ENCODE results near the gene SLC7A14. TPM values are rescaled to one million over a fixed set of nuclear protein-coding genes. Genes with fewer than 3 reads are reported as not detected.

SLC7A14 gene
- total RNA-seq, 1 donor from 2014 or later = 0.07 TPM

GRCh38 chr3:170631755-170632488, 46.0 kb upstream of the SLC7A14 start:
- H3K27ac Mint-ChIP-seq (ENCODE audit: unreplicated experiment) = no peak overlapping the region
- H3K9me3 Mint-ChIP-seq = no peaks in the 10 kb centered on the region
- TF ChIP-seq CTCF (conservative IDR thresholded peaks at IDR 0.05) = no peak
- peaks cover 3% of the 10 kb centered on the region for H3K27me3 Mint-ChIP-seq (ENCODE audit: low read depth)
- no peak for DNase-seq (ENCODE audit: low read depth, low spot score)
- H3K4me3 Mint-ChIP-seq = no peak overlapping the region
- peaks cover 31% of the 10 kb centered on the region for H3K4me1 Mint-ChIP-seq
- H3K36me3 Mint-ChIP-seq (ENCODE audit: low read depth) = no peaks in the 10 kb centered on the region

DNA sequence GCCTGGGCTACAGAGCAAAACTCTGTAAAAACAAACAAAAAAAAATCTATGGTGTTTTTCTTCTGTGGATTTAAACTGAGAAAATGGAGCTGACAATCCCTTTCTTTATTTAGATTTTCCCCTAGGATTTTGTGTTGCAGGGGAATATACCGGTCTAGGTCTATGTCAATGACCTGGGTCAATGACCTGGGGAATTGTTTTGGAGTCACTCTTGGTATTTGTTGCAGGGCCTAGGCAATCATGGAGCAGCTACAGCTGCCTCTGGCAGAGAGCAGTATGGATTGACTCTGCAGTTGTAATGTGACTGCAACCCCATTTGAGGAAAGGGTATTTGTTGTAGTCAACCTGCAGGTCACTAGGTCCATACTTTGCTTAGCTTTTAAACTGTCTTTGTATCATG, 37.6 kb upstream of the SLC7A14 start:
- TF ChIP-seq CTCF (conservative IDR thresholded peaks at IDR 0.05) = no peak
- DNase-seq (ENCODE audit: low read depth, low spot score) = no peak
- no peak overlapping the region for H3K27ac Mint-ChIP-seq (ENCODE audit: unreplicated experiment)
- peaks cover 2% of the 10 kb centered on the region for H3K36me3 Mint-ChIP-seq (ENCODE audit: low read depth)
- no peaks in the 10 kb centered on the region for H3K27me3 Mint-ChIP-seq (ENCODE audit: low read depth)
- H3K9me3 Mint-ChIP-seq = peaks cover 2% of the 10 kb centered on the region
- H3K4me1 Mint-ChIP-seq = peaks cover 9% of the 10 kb centered on the region
- no peak overlapping the region for H3K4me3 Mint-ChIP-seq

GRCh38 chr3:170622369-170623159, 36.7 kb upstream of the SLC7A14 start:
- Mint-ChIP-seq H3K9me3 (peaks cover 2% of the 10 kb centered on the region), H3K36me3 (ENCODE audit: low read depth) (peaks cover 2% of the 10 kb centered on the region), H3K27me3 (ENCODE audit: low read depth) (no peaks in the 10 kb centered on the region), H3K4me3 (no peak overlapping the region), H3K27ac (ENCODE audit: unreplicated experiment) (no peak overlapping the region), H3K4me1 (peaks cover 9% of the 10 kb centered on the region)
- TF ChIP-seq CTCF (conservative IDR thresholded peaks at IDR 0.05) = no peak
- DNase-seq (ENCODE audit: low read depth, low spot score) = no peak

GRCh38 chr3:170621256-170621655, 35.4 kb upstream of the SLC7A14 start:
- Mint-ChIP-seq H3K36me3 (ENCODE audit: low read depth) (peaks cover 2% of the 10 kb centered on the region), H3K27me3 (ENCODE audit: low read depth) (no peaks in the 10 kb centered on the region), H3K4me1 (peaks cover 9% of the 10 kb centered on the region), H3K9me3 (peaks cover 2% of the 10 kb centered on the region), H3K27ac (ENCODE audit: unreplicated experiment) (peak overlapping the region; percentile 83), H3K4me3 (no peak overlapping the region)
- no peak for TF ChIP-seq CTCF (conservative IDR thresholded peaks at IDR 0.05)
- DNase-seq (ENCODE audit: low read depth, low spot score) = no peak

DNA sequence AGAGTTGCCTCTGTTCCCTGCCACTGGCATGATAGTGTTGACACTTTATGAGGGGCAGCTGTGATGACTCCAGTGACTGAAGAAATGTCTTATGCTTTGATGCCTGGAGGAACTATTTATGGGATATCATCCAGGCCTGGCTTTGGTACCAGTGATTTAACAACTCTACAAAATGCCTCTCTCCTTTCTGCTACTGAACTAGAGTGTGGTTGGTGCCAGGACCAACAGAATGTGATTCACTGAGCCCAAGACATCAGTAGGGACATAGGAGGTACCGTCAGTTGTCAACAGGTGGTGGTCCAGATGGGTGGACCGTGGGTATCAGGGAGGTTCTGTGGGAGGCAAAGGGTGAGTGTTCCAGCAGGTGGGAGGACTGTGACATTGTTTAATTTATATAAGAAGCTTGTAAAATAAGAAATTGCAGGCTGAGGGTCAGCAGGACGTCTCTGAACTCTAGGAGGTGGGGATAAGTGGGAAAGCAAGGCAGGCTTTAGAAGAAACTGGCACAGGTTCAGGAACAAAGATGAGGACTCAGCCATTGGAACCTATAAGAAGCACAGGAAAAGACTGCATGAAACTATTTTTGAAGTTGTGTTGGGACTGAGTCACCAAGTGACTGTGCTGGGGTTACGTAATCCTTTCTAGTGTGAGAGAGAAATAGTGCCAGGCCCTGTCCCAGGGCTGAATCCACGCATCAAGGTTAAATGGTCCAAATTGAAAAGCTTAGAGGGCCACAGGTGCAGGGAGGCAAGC, 28.5 kb upstream of the SLC7A14 start:
- DNase-seq (ENCODE audit: low read depth, low spot score) = no peak
- no peak for TF ChIP-seq CTCF (conservative IDR thresholded peaks at IDR 0.05)
- no peaks in the 10 kb centered on the region for H3K4me1 Mint-ChIP-seq
- no peak overlapping the region for H3K4me3 Mint-ChIP-seq
- H3K27me3 Mint-ChIP-seq (ENCODE audit: low read depth) = peaks cover 3% of the 10 kb centered on the region
- no peak overlapping the region for H3K27ac Mint-ChIP-seq (ENCODE audit: unreplicated experiment)
- no peaks in the 10 kb centered on the region for H3K36me3 Mint-ChIP-seq (ENCODE audit: low read depth)
- H3K9me3 Mint-ChIP-seq = no peaks in the 10 kb centered on the region

Data from neural crest cell (in vitro differentiated cells).